K562 (cell line): Measurements from ENCODE around the gene IBA57. TPM values are rescaled to one million over a fixed set of nuclear protein-coding genes. Genes with fewer than 3 reads are reported as not detected.

Source experiments
- ATF7 ChIP-seq: fragments of 450-650 bp; IDR thresholded peaks from 2 replicates; pipeline ENCODE4 v1.7.1; 2014; ENCODE audit warnings: mild to moderate bottlenecking, moderate library complexity
- CBX3 ChIP-seq, 2 experiments: IDR thresholded peaks; 1 replicate in 1 of 2; 2 replicates in 1 of 2; pipeline ENCODE4 v1.6.1; 2012; ENCODE audit warnings: inconsistent platforms in 2 of 2, low read length in 2 of 2, borderline replicate concordance in 1 of 2, control low read depth in 1 of 2
- E2F4 ChIP-seq: sonication (generic); formaldehyde crosslinking; IDR thresholded peaks from 2 replicates; pipeline ENCODE4 v1.8.0; 2022; ENCODE audit warnings: mild to moderate bottlenecking, low read depth, missing genetic modification reagents
- HSF4 ChIP-seq: fragments of 250-450 bp; sonication (Bioruptor Pico); IDR thresholded peaks from 2 replicates; pipeline ENCODE4 v2.1.2; 2022; ENCODE audit warnings: mild to moderate bottlenecking, moderate library complexity, borderline replicate concordance
- KLF16 ChIP-seq: IDR thresholded peaks from 2 replicates; pipeline ENCODE4 v1.6.1; 2016; ENCODE audit warnings: antibody characterized with exemption
- NELFE ChIP-seq: IDR thresholded peaks from 2 replicates; pipeline ENCODE4 v1.6.1; 2011; ENCODE audit warnings: mild to moderate bottlenecking; ENCODE audit not compliant: insufficient read depth, insufficient read length
- PTTG1 ChIP-seq: fragments of 450-650 bp; IDR thresholded peaks from 2 replicates; pipeline ENCODE4 v1.6.1; 2016; ENCODE audit warnings: low read depth, mild to moderate bottlenecking, missing genetic modification characterization, missing compliant biosample characterization
- RNF2 ChIP-seq: sonication (generic); IDR thresholded peaks from 2 replicates; pipeline ENCODE4 v1.6.1; 2016
- TARDBP ChIP-seq: fragments of 450-650 bp; IDR thresholded peaks from 2 replicates; pipeline ENCODE4 v1.6.1; 2016
- USF1 ChIP-seq: sonication (generic); formaldehyde crosslinking; IDR thresholded peaks from 2 replicates; pipeline ENCODE4 v1.9.0; 2022; ENCODE audit warnings: mild to moderate bottlenecking, missing genetic modification reagents
- ZEB2 ChIP-seq: fragments of 450-650 bp; IDR thresholded peaks from 2 replicates; pipeline ENCODE4 v1.6.1; 2016
- polyA plus RNA-seq, 8 experiments: library from polyadenylated mRNA; depleted of rRNA in 4 of 8; stranded (reverse) in 5 of 8; unstranded in 3 of 8; fragments of >200 nt; fragmentation: Nextera tagmentation in 2 of 8; fragmentation: Illumina TruSeq in 1 of 8; extraction: Ambion mirVana in 2 of 8; extraction: Trizol in 1 of 8; gene quantifications; 2 replicates each; pipeline versions ENCODE4 v1.2.1 to v1.2.3, GENCODE V29; 2011 to 2014; ENCODE audit warnings: inconsistent platforms in 1 of 8, missing spikeins in 1 of 8
- total RNA-seq, 7 experiments: library from RNA; depleted of rRNA in 6 of 7; stranded (reverse); fragments of >200 nt in 6 of 7; fragmentation: Illumina TruSeq in 2 of 7; extraction: Trizol in 2 of 7; gene quantifications; 2 replicates each; pipeline versions ENCODE4 v1.2.1 to v1.2.3, GENCODE V29; 2011 to 2021; ENCODE audit warnings: low replicate concordance in 1 of 7
- TF ChIP-seq, protein P1 (sequence below): fragments of 200-600 bp; sonication (generic); IDR thresholded peaks from one replicate; pipeline ENCODE4 v1.6.1; 2012; ENCODE audit warnings: mild to moderate bottlenecking, low read depth, low read length, inconsistent platforms
- TF ChIP-seq, protein P2 (sequence below): fragments of 450-650 bp; formaldehyde crosslinking; IDR thresholded peaks from 2 replicates; pipeline ENCODE4 v1.4.0; 2020; ENCODE audit warnings: mild to moderate bottlenecking

IBA57 gene
- total and polyA plus RNA-seq, 9 of the 15 experiments (the other 6 are each of a cell fraction or from before 2014, with no cell fraction given) = 0.77 to 15.5 (median 2.7) TPM

DNA sequence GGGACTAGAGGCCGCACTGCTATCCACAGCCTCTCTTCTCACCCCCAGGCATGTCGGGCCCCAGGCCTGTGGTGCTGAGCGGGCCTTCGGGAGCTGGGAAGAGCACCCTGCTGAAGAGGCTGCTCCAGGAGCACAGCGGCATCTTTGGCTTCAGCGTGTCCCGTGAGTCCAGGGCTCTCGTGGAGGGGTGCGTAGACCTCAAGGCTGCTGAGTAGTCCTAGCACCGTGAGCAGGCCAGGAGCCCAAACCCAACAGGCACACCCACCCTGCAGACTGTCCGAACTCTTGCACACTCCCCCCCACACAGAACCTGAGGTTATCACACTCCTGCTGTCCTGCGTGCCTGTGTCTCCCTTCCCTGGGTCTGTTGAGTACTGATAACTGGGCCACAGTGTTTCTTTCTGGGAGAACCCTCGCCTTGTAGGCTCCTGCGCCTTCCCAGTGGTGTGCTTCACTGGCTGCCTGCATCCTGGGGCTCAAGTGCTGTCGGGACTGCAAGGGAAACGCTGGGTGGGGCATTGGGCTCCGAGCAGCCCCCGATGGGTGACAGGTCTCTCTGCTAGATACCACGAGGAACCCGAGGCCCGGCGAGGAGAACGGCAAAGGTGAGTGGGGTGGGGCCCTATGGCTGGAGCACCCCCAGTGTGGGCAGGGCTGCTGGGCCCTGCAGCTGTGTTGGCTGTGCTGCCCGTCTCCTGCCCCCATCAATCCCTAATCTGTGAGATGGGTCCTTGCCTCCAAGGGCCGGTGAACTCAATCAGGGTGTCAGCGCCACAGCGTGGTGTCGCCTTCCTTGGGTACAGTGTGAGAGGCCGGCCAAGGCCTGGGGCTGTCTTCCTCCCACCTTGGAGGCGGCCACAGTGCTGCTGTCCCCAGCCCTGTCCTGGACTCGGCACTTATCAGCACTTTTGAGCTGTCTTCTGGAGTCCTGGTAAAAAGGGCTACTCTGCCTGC is 19.9 kb upstream of the IBA57 start (continued):
- TF ChIP-seq, protein P1, sequence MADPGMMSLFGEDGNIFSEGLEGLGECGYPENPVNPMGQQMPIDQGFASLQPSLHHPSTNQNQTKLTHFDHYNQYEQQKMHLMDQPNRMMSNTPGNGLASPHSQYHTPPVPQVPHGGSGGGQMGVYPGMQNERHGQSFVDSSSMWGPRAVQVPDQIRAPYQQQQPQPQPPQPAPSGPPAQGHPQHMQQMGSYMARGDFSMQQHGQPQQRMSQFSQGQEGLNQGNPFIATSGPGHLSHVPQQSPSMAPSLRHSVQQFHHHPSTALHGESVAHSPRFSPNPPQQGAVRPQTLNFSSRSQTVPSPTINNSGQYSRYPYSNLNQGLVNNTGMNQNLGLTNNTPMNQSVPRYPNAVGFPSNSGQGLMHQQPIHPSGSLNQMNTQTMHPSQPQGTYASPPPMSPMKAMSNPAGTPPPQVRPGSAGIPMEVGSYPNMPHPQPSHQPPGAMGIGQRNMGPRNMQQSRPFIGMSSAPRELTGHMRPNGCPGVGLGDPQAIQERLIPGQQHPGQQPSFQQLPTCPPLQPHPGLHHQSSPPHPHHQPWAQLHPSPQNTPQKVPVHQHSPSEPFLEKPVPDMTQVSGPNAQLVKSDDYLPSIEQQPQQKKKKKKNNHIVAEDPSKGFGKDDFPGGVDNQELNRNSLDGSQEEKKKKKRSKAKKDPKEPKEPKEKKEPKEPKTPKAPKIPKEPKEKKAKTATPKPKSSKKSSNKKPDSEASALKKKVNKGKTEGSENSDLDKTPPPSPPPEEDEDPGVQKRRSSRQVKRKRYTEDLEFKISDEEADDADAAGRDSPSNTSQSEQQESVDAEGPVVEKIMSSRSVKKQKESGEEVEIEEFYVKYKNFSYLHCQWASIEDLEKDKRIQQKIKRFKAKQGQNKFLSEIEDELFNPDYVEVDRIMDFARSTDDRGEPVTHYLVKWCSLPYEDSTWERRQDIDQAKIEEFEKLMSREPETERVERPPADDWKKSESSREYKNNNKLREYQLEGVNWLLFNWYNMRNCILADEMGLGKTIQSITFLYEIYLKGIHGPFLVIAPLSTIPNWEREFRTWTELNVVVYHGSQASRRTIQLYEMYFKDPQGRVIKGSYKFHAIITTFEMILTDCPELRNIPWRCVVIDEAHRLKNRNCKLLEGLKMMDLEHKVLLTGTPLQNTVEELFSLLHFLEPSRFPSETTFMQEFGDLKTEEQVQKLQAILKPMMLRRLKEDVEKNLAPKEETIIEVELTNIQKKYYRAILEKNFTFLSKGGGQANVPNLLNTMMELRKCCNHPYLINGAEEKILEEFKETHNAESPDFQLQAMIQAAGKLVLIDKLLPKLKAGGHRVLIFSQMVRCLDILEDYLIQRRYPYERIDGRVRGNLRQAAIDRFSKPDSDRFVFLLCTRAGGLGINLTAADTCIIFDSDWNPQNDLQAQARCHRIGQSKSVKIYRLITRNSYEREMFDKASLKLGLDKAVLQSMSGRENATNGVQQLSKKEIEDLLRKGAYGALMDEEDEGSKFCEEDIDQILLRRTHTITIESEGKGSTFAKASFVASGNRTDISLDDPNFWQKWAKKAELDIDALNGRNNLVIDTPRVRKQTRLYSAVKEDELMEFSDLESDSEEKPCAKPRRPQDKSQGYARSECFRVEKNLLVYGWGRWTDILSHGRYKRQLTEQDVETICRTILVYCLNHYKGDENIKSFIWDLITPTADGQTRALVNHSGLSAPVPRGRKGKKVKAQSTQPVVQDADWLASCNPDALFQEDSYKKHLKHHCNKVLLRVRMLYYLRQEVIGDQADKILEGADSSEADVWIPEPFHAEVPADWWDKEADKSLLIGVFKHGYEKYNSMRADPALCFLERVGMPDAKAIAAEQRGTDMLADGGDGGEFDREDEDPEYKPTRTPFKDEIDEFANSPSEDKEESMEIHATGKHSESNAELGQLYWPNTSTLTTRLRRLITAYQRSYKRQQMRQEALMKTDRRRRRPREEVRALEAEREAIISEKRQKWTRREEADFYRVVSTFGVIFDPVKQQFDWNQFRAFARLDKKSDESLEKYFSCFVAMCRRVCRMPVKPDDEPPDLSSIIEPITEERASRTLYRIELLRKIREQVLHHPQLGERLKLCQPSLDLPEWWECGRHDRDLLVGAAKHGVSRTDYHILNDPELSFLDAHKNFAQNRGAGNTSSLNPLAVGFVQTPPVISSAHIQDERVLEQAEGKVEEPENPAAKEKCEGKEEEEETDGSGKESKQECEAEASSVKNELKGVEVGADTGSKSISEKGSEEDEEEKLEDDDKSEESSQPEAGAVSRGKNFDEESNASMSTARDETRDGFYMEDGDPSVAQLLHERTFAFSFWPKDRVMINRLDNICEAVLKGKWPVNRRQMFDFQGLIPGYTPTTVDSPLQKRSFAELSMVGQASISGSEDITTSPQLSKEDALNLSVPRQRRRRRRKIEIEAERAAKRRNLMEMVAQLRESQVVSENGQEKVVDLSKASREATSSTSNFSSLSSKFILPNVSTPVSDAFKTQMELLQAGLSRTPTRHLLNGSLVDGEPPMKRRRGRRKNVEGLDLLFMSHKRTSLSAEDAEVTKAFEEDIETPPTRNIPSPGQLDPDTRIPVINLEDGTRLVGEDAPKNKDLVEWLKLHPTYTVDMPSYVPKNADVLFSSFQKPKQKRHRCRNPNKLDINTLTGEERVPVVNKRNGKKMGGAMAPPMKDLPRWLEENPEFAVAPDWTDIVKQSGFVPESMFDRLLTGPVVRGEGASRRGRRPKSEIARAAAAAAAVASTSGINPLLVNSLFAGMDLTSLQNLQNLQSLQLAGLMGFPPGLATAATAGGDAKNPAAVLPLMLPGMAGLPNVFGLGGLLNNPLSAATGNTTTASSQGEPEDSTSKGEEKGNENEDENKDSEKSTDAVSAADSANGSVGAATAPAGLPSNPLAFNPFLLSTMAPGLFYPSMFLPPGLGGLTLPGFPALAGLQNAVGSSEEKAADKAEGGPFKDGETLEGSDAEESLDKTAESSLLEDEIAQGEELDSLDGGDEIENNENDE = no peak
- TF ChIP-seq KLF16 (peak; percentile 87), ZEB2 (peak; percentile 80), ATF7 (peak; percentile 56), RNF2 (0 out of 2 replicates have a peak, but pooled peaks have one; percentile 53), TARDBP (peak; percentile 85), PTTG1 (tag) (no peak), HSF4 (CRISPR knock-in tag) (no peak), NELFE (no peak), E2F4 (CRISPR knock-in tag) (no peak), USF1 (CRISPR knock-in tag) (peak; percentile 33; the same call in 1 of the 2 replicates), CBX3 (IDR thresholded peaks at IDR 0.05; ENCODE audit: borderline replicate concordance in 1 of 2, low read length in 2 of 2) (peak in 1 of 2 experiments; percentile 72; a peak in 1 of 3 replicates)
- TF ChIP-seq, protein P2, sequence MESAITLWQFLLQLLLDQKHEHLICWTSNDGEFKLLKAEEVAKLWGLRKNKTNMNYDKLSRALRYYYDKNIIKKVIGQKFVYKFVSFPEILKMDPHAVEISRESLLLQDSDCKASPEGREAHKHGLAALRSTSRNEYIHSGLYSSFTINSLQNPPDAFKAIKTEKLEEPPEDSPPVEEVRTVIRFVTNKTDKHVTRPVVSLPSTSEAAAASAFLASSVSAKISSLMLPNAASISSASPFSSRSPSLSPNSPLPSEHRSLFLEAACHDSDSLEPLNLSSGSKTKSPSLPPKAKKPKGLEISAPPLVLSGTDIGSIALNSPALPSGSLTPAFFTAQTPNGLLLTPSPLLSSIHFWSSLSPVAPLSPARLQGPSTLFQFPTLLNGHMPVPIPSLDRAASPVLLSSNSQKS (CRISPR knock-in tag) = no peak
